K562 (cell line): Measurements from ENCODE around the gene ST3GAL5. TPM values are rescaled to one million over a fixed set of nuclear protein-coding genes. Genes with fewer than 3 reads are reported as not detected.

Experiments
- ATAC-seq: fragments of 200-7000 bp; cut with Tn5 transposase; 3 replicates; pipeline ENCODE4 v1.9.1; 2020; ENCODE audit warnings: moderate library complexity
- BruUV-seq: library from RNA; stranded (reverse); fragments of 400-500 nt; replicated peaks from 2 replicates; lab custom pipeline; 2021; lab: Mats Ljungman, UMichigan
- CTCF ChIA-PET: fragments of 300-600 bp; formaldehyde crosslinking; extraction: SDS; loops from one replicate; lab custom pipeline; 2021; ENCODE audit warnings: low intra/inter-chr PET ratio; lab: Yijun Ruan, JAX
- POLR2A ChIA-PET: fragments of 300-600, 350-650 bp; sonication (Branson Sonifier 250); formaldehyde crosslinking; extraction: SDS; loops from one replicate; lab custom pipeline; 2021; ENCODE audit warnings: antibody characterized with exemption, inconsistent platforms; lab: Yijun Ruan, JAX
- DNase-seq, 4 experiments: peaks; one replicate each; pipeline versions ENCODE4 v3.0.0 to v3.0.0-alpha.2; 2011 to 2018; ENCODE audit warnings: low spot score in 3 of 4, mixed read lengths in 3 of 4; ENCODE audit errors: extremely low read depth in 1 of 4
- FAIRE-seq: peaks from 2 replicates; lab custom pipeline; 2011; peaks lifted over from hg19 to GRCh38; lab: Jason Lieb, UNC
- H2AFZ ChIP-seq: 2 replicates; pipeline ENCODE4 v1.6.0; 2011; ENCODE audit warnings: low read depth, low read length, control low read depth, inconsistent platforms
- H3K27ac ChIP-seq: fragments of 200-600 bp; 3 replicates; pipeline ENCODE4 v1.8.0; 2011; ENCODE audit warnings: low read depth, mild to moderate bottlenecking, control low read depth, inconsistent platforms, low read length, moderate library complexity, mixed read lengths; ENCODE audit errors: extremely low read depth
- H3K27me3 ChIP-seq, 2 experiments: fragments of 300-600 bp in 1 of 2; 2 replicates in 1 of 2; 3 replicates in 1 of 2; pipeline versions ENCODE4 v1.6.0 to v1.8.0; 2011; ENCODE audit warnings: inconsistent platforms in 2 of 2, low read length in 2 of 2, mild to moderate bottlenecking in 1 of 2, mixed read lengths in 1 of 2, moderate library complexity in 1 of 2; ENCODE audit not compliant: control insufficient read depth in 2 of 2, insufficient read depth in 2 of 2
- H3K36me3 ChIP-seq: fragments of 300-600 bp; 3 replicates; pipeline ENCODE4 v1.8.0; 2011; ENCODE audit warnings: mild to moderate bottlenecking, low read length, inconsistent platforms; ENCODE audit not compliant: control insufficient read depth, insufficient read depth
- H3K4me1 ChIP-seq, 2 experiments: fragments of 200-600 bp in 1 of 2; replicated peaks in 1 of 2; 2 replicates in 1 of 2; 3 replicates in 1 of 2; pipeline versions ENCODE4 v1.5.1 to v1.8.0; 2011; ENCODE audit warnings: inconsistent platforms in 2 of 2, low read length in 2 of 2, mild to moderate bottlenecking in 1 of 2, mixed read lengths in 1 of 2, moderate library complexity in 1 of 2; ENCODE audit not compliant: control insufficient read depth in 2 of 2, insufficient read depth in 2 of 2
- H3K4me2 ChIP-seq: 2 replicates; pipeline ENCODE4 v1.6.1; 2011; ENCODE audit warnings: low read length, control low read depth, inconsistent platforms, mixed read lengths; ENCODE audit not compliant: insufficient read depth
- H3K4me3 ChIP-seq: fragments of 200-600 bp; sonication (generic), shearing (Covaris generic); 2 replicates; pipeline ENCODE4 v1.5.1; 2016; ENCODE audit warnings: control low read depth, inconsistent platforms
- H3K79me2 ChIP-seq: fragments of 200-600 bp; 3 replicates; pipeline ENCODE4 v1.8.0; 2011; ENCODE audit warnings: low read length, inconsistent platforms; ENCODE audit not compliant: control insufficient read depth, insufficient read depth
- H3K9ac ChIP-seq, 2 experiments: 2 replicates each; pipeline versions ENCODE4 v1.6.0 to v1.6.1; 2011; ENCODE audit warnings: low read depth in 2 of 2, low read length in 2 of 2, control low read depth in 1 of 2, inconsistent platforms in 1 of 2, mild to moderate bottlenecking in 1 of 2, mixed read lengths in 1 of 2; ENCODE audit not compliant: insufficient read depth in 1 of 2
- H3K9me1 ChIP-seq: one replicate; pipeline ENCODE4 v1.6.0; 2011; ENCODE audit warnings: inconsistent platforms, mild to moderate bottlenecking, low read length, moderate library complexity; ENCODE audit not compliant: control insufficient read depth, insufficient read depth
- H3K9me3 ChIP-seq: replicated peaks from 2 replicates; pipeline ENCODE4 v1.5.1; 2011; ENCODE audit warnings: low read depth, low read length, inconsistent platforms; ENCODE audit not compliant: control insufficient read depth, insufficient read depth
- H4K20me1 ChIP-seq: replicated peaks from 2 replicates; pipeline ENCODE4 v1.6.1; 2011; ENCODE audit warnings: low read length, inconsistent platforms, mixed read lengths; ENCODE audit not compliant: control insufficient read depth, insufficient read depth
- BCOR ChIP-seq: fragments of 450-650 bp; IDR thresholded peaks from 2 replicates; pipeline ENCODE4 v1.6.1; 2016
- CEBPB ChIP-seq: fragments of 450-650 bp; IDR thresholded peaks from 2 replicates; pipeline ENCODE4 v1.6.1; 2016; ENCODE audit warnings: missing genetic modification characterization, missing compliant biosample characterization
- CEBPG ChIP-seq, 3 experiments: fragments of 200-800 bp in 1 of 3; sonication (Bioruptor generic) in 1 of 3; sonication (generic) in 1 of 3; formaldehyde crosslinking in 1 of 3; IDR thresholded peaks in 2 of 3; conservative IDR thresholded peaks in 1 of 3; 2 replicates each; pipeline versions ENCODE4 v1.6.1 to v1.8.0; 2016 to 2022; ENCODE audit warnings: missing compliant biosample characterization in 2 of 3, missing genetic modification characterization in 2 of 3, mild to moderate bottlenecking in 1 of 3, missing genetic modification reagents in 1 of 3
- NCOA2 ChIP-seq, 2 experiments: fragments of 450-650 bp; IDR thresholded peaks; 2 replicates each; pipeline ENCODE4 v1.6.1; 2018; ENCODE audit warnings: mild to moderate bottlenecking in 2 of 2, moderate library complexity in 1 of 2; ENCODE audit not compliant: partially characterized antibody in 2 of 2
- RB1 ChIP-seq: fragments of 450-650 bp; IDR thresholded peaks from 2 replicates; pipeline ENCODE4 v1.6.1; 2017; ENCODE audit warnings: low read depth, mild to moderate bottlenecking
- SMAD3 ChIP-seq: fragments of 450-650 bp; formaldehyde crosslinking; conservative IDR thresholded peaks from 2 replicates; pipeline ENCODE4 v1.4.0; 2020; ENCODE audit warnings: mild to moderate bottlenecking
- ZNF79 ChIP-seq: fragments of 250-450 bp; sonication (Bioruptor Pico); IDR thresholded peaks from 2 replicates; pipeline ENCODE4 v1.4.0; 2020; ENCODE audit warnings: low read depth, mild to moderate bottlenecking, moderate library complexity
- WGBS: fragments of 100-300 bp; shearing (Covaris generic); methylation state at CpG from one replicate; pipeline ENCODE4 v1.1.6; 2016; ENCODE audit warnings: low coverage, mixed read lengths; ENCODE audit not compliant: insufficient coverage; ENCODE audit errors: missing lambda C conversion rate; 5-methylcytosine and 5-hydroxymethylcytosine counted together
- in situ Hi-C: fragments of 300-500 bp; cut with MboI; formaldehyde crosslinking; loops from 4 replicates; pipeline ENCODE4 v1.15.0; 2018; ENCODE audit warnings: inconsistent platforms, mixed read lengths
- intact Hi-C: fragments of 100-400 bp; cut with micrococcal nuclease; formaldehyde crosslinking; loops from 2 replicates; pipeline ENCODE4 v1.14.2; 2022
- polyA plus RNA-seq, 8 experiments: library from polyadenylated mRNA; depleted of rRNA in 4 of 8; stranded (reverse) in 5 of 8; unstranded in 3 of 8; fragments of >200 nt; fragmentation: Nextera tagmentation in 2 of 8; fragmentation: Illumina TruSeq in 1 of 8; extraction: Ambion mirVana in 2 of 8; extraction: Trizol in 1 of 8; gene quantifications; 2 replicates each; pipeline versions ENCODE4 v1.2.1 to v1.2.3, GENCODE V29; 2011 to 2014; ENCODE audit warnings: inconsistent platforms in 1 of 8, missing spikeins in 1 of 8
- total RNA-seq, 7 experiments: library from RNA; depleted of rRNA in 6 of 7; stranded (reverse); fragments of >200 nt in 6 of 7; fragmentation: Illumina TruSeq in 2 of 7; extraction: Trizol in 2 of 7; gene quantifications; 2 replicates each; pipeline versions ENCODE4 v1.2.1 to v1.2.3, GENCODE V29; 2011 to 2021; ENCODE audit warnings: low replicate concordance in 1 of 7
- TF ChIP-seq, protein P1 (sequence below), 3 experiments: fragments of 200-800 bp in 1 of 3; sonication (Bioruptor generic) in 1 of 3; sonication (generic) in 1 of 3; formaldehyde crosslinking in 1 of 3; IDR thresholded peaks; 2 replicates each; pipeline versions ENCODE4 v1.6.1 to v1.8.0; 2016 to 2022; ENCODE audit warnings: mild to moderate bottlenecking in 2 of 3, missing compliant biosample characterization in 2 of 3, missing genetic modification characterization in 2 of 3, missing genetic modification reagents in 1 of 3

The ST3GAL5 gene
- total and polyA plus RNA-seq, 9 of the 15 experiments (the other 6 are each of a cell fraction or from before 2014, with no cell fraction given), result 1.6 to 10.0 (median 4.2) TPM

DNA sequence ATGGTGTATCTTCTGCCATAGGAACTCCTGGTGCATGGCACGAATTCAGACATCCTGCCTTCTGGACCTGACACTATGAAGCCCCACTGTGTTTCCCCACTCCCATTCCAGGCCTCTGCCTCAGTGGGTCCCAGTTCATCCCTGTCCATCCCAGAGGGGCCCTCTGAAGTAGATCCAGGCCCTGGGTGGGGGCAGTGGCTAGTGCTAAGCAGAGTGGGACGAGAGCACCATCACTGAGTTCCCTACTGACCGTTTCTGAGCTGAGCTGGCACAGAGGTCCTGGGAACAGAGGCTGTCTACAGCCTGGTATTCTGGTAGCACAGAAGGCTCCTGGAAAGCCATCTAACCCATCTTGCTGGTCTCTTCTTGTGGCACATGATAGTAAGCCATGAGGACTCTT is 81.0 kb downstream of the ST3GAL5 start:
- in situ Hi-C loops, result no loop called here

DNA sequence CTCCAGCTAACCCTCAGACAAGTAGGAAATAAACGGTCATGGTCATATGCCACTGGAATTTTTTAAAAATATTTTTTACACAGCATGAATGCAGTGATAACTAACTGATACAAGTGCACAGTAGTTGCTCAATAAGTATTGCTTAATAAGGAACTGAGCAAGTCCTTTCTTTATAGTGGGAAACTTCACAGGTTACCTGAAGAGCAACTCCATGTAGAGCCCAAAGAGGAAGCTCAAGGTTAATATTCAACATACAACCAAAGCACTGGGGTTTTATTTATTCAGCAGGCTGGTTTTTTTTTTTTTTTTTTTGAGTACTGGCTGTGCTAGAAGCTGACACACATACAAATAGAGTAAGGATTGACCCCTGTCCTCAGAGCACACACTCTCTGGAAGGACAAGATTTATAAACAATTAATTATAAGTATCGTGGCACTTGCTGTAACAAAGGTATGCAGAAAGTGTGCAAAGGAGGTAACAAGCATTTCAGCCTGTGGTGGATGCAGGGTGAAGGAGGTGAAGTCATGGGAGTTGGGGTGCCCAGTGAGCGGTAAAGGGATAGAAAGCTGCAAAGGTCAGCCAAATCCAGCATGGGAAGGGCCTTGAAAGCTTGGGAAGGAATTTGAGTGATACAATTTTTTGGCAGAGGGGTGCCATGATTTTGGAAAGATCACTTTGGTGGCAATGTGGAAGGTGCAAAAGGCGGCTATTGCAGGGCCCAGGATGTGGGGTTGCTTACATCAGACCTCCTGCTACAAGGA is 82.3 kb downstream of the ST3GAL5 start:
- Histone ChIP-seq H3K79me2 (no peaks in the 10 kb centered on the region), H3K4me1 (peaks cover 0 to 6% of the 10 kb centered on the region in 2 experiments; a peak in 2 of 5 replicates), H3K4me3 (no peak overlapping the region), H4K20me1 (peaks cover 9% of the 10 kb centered on the region), H3K27ac (no peak overlapping the region), H3K4me2 (no peak overlapping the region), H3K9me1 (no peaks in the 10 kb centered on the region), H3K9ac (no peak overlapping the region), H3K27me3 (peaks cover 13 to 14% of the 10 kb centered on the region in 2 experiments; a peak in 4 of 5 replicates), H2AFZ (no peak overlapping the region), H3K36me3 (no peaks in the 10 kb centered on the region), H3K9me3 (no peaks in the 10 kb centered on the region)
- intact Hi-C loops, result no loop called here
- ATAC-seq (no peak), DNase-seq (no peak), FAIRE-seq (no peak)
- in situ Hi-C loops, result no loop called here
- CTCF ChIA-PET, result no interaction called here
- WGBS, result 2% methylated on average over 4 of the region's 4 CpGs
- no TSS peak for BruUV-seq
- POLR2A ChIA-PET, result interaction anchor here (0.6 kb wide), 1 partner anchor 12 kb away, joined by 3 read pairs; no protein-coding TSS in a partner anchor
- TF ChIP-seq ZNF79 (CRISPR knock-in tag) (no peak), CEBPG (CRISPR knock-in tag; IDR thresholded peaks at IDR 0.05) (no peak), CEBPG (tag; conservative IDR thresholded peaks at IDR 0.05 in 1 of 2, IDR thresholded peaks at IDR 0.05 in 1 of 2) (peak; percentile 54 to 64; a peak in 3 of 4 replicates), NCOA2 (IDR thresholded peaks at IDR 0.05; ENCODE audit: partially characterized antibody in 2 of 2) (no peak), RB1 (no peak), BCOR (no peak), CEBPB (tag) (peak; percentile 59)

More for the DNA sequence above, 81.0 kb downstream of the ST3GAL5 start:
- POLR2A ChIA-PET, result interaction anchor here (1.4 kb wide), 1 partner anchor 19 kb away, joined by 3 read pairs; no protein-coding TSS in a partner anchor
- Histone ChIP-seq H3K79me2 (no peaks in the 10 kb centered on the region), H3K4me2 (no peak overlapping the region), H3K9me3 (no peaks in the 10 kb centered on the region), H3K27me3 (peaks cover 17 to 24% of the 10 kb centered on the region in 2 experiments; a peak in 4 of 5 replicates), H4K20me1 (peaks cover 9% of the 10 kb centered on the region), H2AFZ (no peak overlapping the region)
- WGBS, result 0% methylated on average over 3 of the region's 3 CpGs
- FAIRE-seq, result no peak
- no peak for TF ChIP-seq SMAD3 (CRISPR knock-in tag)
- TF ChIP-seq, protein P1, sequence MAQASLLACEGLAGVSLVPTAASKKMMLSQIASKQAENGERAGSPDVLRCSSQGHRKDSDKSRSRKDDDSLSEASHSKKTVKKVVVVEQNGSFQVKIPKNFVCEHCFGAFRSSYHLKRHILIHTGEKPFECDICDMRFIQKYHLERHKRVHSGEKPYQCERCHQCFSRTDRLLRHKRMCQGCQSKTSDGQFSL (CRISPR knock-in tag; IDR thresholded peaks at IDR 0.05), result no peak
- TF ChIP-seq, protein P1 (tag; IDR thresholded peaks at IDR 0.05), result no peak
- TF ChIP-seq, all 486 proteins: peak for 0
- CTCF ChIA-PET, result no interaction called here
- H3K4me3 ChIP-seq, result no peak overlapping the region
- H3K27ac ChIP-seq, result no peak overlapping the region
- ATAC-seq (no peak), DNase-seq (no peak)
- peaks cover 0 to 6% of the 10 kb centered on the region in 2 experiments; a peak in 2 of 5 replicates for H3K4me1 ChIP-seq
- no peaks in the 10 kb centered on the region for H3K9me1 ChIP-seq
- BruUV-seq, result no TSS peak
- no peaks in the 10 kb centered on the region for H3K36me3 ChIP-seq
- no peak overlapping the region for H3K9ac ChIP-seq
- intact Hi-C loops, result no loop called here
